DND-41 (cell line): Measurements from ENCODE around the gene CXXC4.

ENCODE experiments used
- EZH2 ChIP-seq: IDR thresholded peaks from 3 replicates; pipeline ENCODE4 v1.6.1; 2012; ENCODE audit warnings: borderline replicate concordance, low read depth, mild to moderate bottlenecking, moderate library complexity, low read length, inconsistent platforms; ENCODE audit not compliant: severe bottlenecking
- TF ChIP-seq, protein P1 (sequence below): IDR thresholded peaks from 2 replicates; pipeline ENCODE4 v1.5.1; 2012; ENCODE audit warnings: borderline replicate concordance, low read length, moderate library complexity, mild to moderate bottlenecking; ENCODE audit not compliant: poor library complexity, severe bottlenecking; ENCODE audit errors: extremely low read depth

DNA sequence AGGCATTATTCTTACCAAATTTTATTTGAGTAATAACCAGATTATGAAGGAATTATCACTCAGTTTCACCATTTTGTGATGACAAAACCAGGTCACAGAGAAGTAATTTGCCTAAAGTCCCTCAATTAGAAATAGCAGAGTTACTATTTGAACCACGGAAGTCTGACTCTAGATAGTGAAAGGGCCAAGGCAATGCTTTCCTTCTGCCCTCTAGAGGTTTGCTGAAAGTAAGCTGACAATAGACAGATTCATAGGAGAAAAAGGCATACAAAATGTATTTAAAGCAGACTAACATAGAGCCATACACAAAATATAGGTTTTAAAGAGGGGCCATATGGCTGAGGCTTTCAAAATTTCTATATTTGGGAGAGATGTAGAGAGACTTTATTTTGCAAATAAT is 43.1 kb downstream of the CXXC4 start:
- TF ChIP-seq, protein P1, sequence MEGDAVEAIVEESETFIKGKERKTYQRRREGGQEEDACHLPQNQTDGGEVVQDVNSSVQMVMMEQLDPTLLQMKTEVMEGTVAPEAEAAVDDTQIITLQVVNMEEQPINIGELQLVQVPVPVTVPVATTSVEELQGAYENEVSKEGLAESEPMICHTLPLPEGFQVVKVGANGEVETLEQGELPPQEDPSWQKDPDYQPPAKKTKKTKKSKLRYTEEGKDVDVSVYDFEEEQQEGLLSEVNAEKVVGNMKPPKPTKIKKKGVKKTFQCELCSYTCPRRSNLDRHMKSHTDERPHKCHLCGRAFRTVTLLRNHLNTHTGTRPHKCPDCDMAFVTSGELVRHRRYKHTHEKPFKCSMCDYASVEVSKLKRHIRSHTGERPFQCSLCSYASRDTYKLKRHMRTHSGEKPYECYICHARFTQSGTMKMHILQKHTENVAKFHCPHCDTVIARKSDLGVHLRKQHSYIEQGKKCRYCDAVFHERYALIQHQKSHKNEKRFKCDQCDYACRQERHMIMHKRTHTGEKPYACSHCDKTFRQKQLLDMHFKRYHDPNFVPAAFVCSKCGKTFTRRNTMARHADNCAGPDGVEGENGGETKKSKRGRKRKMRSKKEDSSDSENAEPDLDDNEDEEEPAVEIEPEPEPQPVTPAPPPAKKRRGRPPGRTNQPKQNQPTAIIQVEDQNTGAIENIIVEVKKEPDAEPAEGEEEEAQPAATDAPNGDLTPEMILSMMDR: no peak
- no peak for TF ChIP-seq EZH2
